ENCODE data around the gene CTTN.

CTTN gene

GRCh38 chr11:70397983-70398833 is at the start of gene CTTN:
CTTN (plus strand) TSS chr11:70398529; CDS start chr11:70407298, 8,769 bp downstream.
- H3K4me3 ChIP-seq (replicated peaks in 1 of 2; ENCODE audit: low read depth in 2 of 2, low read length in 2 of 2): peak within 1 kb of the TSS; percentile 86 to 94
- DNase-seq (ENCODE audit: low read depth in 2 of 2): peak; percentile 81 to 90
- TF ChIP-seq CTCF (IDR thresholded peaks at IDR 0.05; ENCODE audit: low read depth, low read length): no peak

- no peak overlapping the region for H3K4me3 ChIP-seq (replicated peaks in 1 of 2; ENCODE audit: low read depth in 2 of 2, low read length in 2 of 2)
- TF ChIP-seq CTCF (IDR thresholded peaks at IDR 0.05; ENCODE audit: low read depth, low read length): no peak
- DNase-seq (ENCODE audit: low read depth in 2 of 2): no peak
Measured at GRCh38 chr11:70348608-70349007, 49.7 kb upstream of the CTTN start.

GRCh38 chr11:70351646-70352045 is 46.7 kb upstream of the CTTN start:
- H3K4me3 ChIP-seq (replicated peaks in 1 of 2; ENCODE audit: low read depth in 2 of 2, low read length in 2 of 2): no peak overlapping the region
- TF ChIP-seq CTCF (IDR thresholded peaks at IDR 0.05; ENCODE audit: low read depth, low read length): no peak
- no peak for DNase-seq (ENCODE audit: low read depth in 2 of 2)

GRCh38 chr11:70352100-70352499 is 46.2 kb upstream of the CTTN start:
- TF ChIP-seq CTCF (IDR thresholded peaks at IDR 0.05; ENCODE audit: low read depth, low read length): no peak
- H3K4me3 ChIP-seq (replicated peaks in 1 of 2; ENCODE audit: low read depth in 2 of 2, low read length in 2 of 2): no peak overlapping the region
- DNase-seq (ENCODE audit: low read depth in 2 of 2): no peak

GRCh38 chr11:70352601-70353000 is 45.7 kb upstream of the CTTN start:
- H3K4me3 ChIP-seq (replicated peaks in 1 of 2; ENCODE audit: low read depth in 2 of 2, low read length in 2 of 2): no peak overlapping the region
- no peak for TF ChIP-seq CTCF (IDR thresholded peaks at IDR 0.05; ENCODE audit: low read depth, low read length)
- no peak for DNase-seq (ENCODE audit: low read depth in 2 of 2)

- no peak for TF ChIP-seq CTCF (IDR thresholded peaks at IDR 0.05; ENCODE audit: low read depth, low read length)
- DNase-seq (ENCODE audit: low read depth in 2 of 2): no peak
- H3K4me3 ChIP-seq (replicated peaks in 1 of 2; ENCODE audit: low read depth in 2 of 2, low read length in 2 of 2): no peak overlapping the region
Measured at GRCh38 chr11:70353329-70353728, 45.0 kb upstream of the CTTN start.

All from cardiac fibroblast (primary cell).